Activated CD4-positive, alpha-beta memory T cell treated with anti-CD3 and anti-CD28 coated beads, Interleukin-2, amount 10 ng/mL, durations not matched to agents 7 days and 5 days (primary cell): ENCODE measurements around the gene MAPK12. TPM values are rescaled to one million over a fixed set of nuclear protein-coding genes. Genes with fewer than 3 reads are reported as not detected.
A peak's percentile ranks its signal among the peaks of the same experiment; 100 is the strongest.
"Not testable (repeated sequence)": the region's sequence is repeated elsewhere in the genome, so short reads cannot be mapped to it uniquely, and the experiment has no call there.

Experiments used
- CTCF ChIA-PET: fragments of 350-600 bp; sonication (Branson Sonifier 250); formaldehyde crosslinking; loops from one replicate; lab custom pipeline; 2021; ENCODE audit warnings: antibody characterized with exemption, inconsistent platforms; lab: Charles Lee
- POLR2A ChIA-PET: fragments of 350-600 bp; sonication (Branson Sonifier 250); formaldehyde crosslinking; loops from one replicate; lab custom pipeline; 2021; ENCODE audit warnings: antibody characterized with exemption; lab: Charles Lee
- DNase-seq: peaks from one replicate; pipeline ENCODE4 v3.0.0-alpha.2; 2020
- H3K27ac Mint-ChIP-seq: one replicate; pipeline ENCODE4 v1.8.0; 2021; ENCODE audit warnings: mild to moderate bottlenecking, mixed read lengths
- H3K27me3 Mint-ChIP-seq: one replicate; pipeline ENCODE4 v1.8.0; 2021; ENCODE audit warnings: mixed read lengths
- H3K36me3 Mint-ChIP-seq: one replicate; pipeline ENCODE4 v1.8.0; 2021; ENCODE audit warnings: low read depth, mixed read lengths
- H3K4me1 Mint-ChIP-seq: one replicate; pipeline ENCODE4 v1.8.0; 2021; ENCODE audit warnings: mixed read lengths
- H3K4me3 Mint-ChIP-seq: one replicate; pipeline ENCODE4 v1.8.0; 2021; ENCODE audit warnings: mild to moderate bottlenecking, mixed read lengths
- H3K9me3 Mint-ChIP-seq: one replicate; pipeline ENCODE4 v1.8.0; 2021; ENCODE audit warnings: mixed read lengths
- total RNA-seq, 2 experiments: library from RNA; stranded (reverse); gene quantifications; one replicate each; pipeline ENCODE4 v1.2.3, GENCODE V29; 2021

MAPK12 gene
- total RNA-seq, 2 experiments from 2014 or later, result 4.8 to 5.8 TPM

GRCh38 chr22:50274771-50275170 lies 13.3 kb upstream of the MAPK12 start:
- Mint-ChIP-seq H3K4me1 (peaks cover 4% of the 10 kb centered on the region), H3K4me3 (no peak overlapping the region), H3K27ac (no peak overlapping the region), H3K36me3 (no peaks in the 10 kb centered on the region), H3K27me3 (peaks cover 4% of the 10 kb centered on the region), H3K9me3 (no peaks in the 10 kb centered on the region)
- POLR2A ChIA-PET, result no interaction called here
- no peak for DNase-seq
- CTCF ChIA-PET, result interaction anchor here (0.7 to 2.6 kb wide), 2 partner anchors 24 to 223 kb away, joined by 3 to 10 read pairs; partner anchors contain the start of gene HDAC10

DNA sequence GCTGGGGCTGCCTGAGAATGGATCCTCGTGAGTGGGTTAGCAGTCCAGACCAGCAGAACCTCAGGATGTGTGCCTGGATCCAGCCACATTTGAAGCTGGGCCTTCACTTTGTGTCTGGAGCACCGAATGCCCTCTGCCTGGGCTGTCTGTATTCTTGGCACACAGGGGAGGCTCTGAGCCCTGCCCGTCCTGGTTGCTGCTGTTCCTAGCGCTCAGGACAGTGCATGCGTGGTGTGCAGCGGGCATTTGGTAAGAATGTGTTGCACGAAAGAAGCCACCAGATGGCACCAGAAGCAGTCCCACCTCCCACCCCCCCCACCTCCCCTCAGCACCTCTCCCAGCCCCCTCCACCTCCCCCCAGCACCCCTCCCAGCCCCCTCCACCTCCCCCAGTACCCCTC lies 12.8 kb upstream of the MAPK12 start:
- H3K27me3 Mint-ChIP-seq, result peaks cover 4% of the 10 kb centered on the region
- no peak overlapping the region for H3K27ac Mint-ChIP-seq
- no peak overlapping the region for H3K4me3 Mint-ChIP-seq
- no peaks in the 10 kb centered on the region for H3K36me3 Mint-ChIP-seq
- CTCF ChIA-PET, result interaction anchor here (0.7 to 2.6 kb wide), 4 partner anchors 24 to 224 kb away, joined by 3 to 10 read pairs (median 4); partner anchors contain the start of gene HDAC10
- peak; percentile 55 for DNase-seq
- no peaks in the 10 kb centered on the region for H3K9me3 Mint-ChIP-seq
- POLR2A ChIA-PET, result no interaction called here
- peaks cover 6% of the 10 kb centered on the region for H3K4me1 Mint-ChIP-seq

DNA sequence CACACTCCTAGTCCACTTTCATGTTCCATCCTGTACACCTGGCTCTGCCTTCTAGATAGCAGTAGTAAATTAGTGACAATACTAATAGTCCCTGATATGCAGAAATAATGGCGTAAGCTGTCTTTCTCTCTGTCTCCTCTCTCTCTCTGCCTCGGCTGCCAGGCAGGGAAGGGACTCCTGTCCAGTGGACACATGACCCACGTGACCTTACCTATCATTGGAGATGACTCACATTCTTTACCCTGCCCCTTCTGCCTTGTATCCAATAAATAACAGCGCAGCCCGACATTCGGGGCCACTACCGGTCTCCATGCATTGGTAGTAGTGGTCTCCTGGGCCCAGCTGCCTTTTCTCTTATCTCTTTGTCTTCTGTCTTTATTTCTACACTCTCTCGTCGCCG lies 12.3 kb upstream of the MAPK12 start:
- POLR2A ChIA-PET, H3K36me3 Mint-ChIP-seq, H3K4me3 Mint-ChIP-seq, H3K4me1 Mint-ChIP-seq, H3K27me3 Mint-ChIP-seq, H3K27ac Mint-ChIP-seq, DNase-seq, H3K9me3 Mint-ChIP-seq: not testable (repeated sequence)
- CTCF ChIA-PET, result interaction anchor here (1.3 to 1.8 kb wide), 3 partner anchors 11 to 50 kb away, joined by 3 to 4 read pairs (median 4); no protein-coding TSS in a partner anchor

DNA sequence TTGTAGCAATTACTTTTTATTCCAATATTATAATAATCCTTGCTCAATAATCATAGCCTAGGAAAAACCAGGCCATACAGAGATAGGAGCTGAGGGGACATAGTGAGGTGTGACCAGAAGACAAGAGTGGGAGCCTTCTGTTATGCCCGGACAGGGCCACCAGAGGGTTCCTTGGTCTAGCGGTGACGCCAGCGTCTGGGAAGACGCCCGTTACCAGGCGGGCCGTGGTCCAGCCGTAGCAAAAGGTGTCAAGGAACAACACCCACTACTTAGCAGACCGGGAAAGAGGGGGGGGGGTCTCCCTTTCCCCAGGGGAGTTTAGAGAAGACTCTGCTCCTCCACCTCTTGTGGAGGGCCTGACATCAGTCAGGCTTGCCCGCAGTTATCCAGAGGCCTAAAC lies 11.9 kb upstream of the MAPK12 start:
- POLR2A ChIA-PET, result not testable (repeated sequence)

DNA sequence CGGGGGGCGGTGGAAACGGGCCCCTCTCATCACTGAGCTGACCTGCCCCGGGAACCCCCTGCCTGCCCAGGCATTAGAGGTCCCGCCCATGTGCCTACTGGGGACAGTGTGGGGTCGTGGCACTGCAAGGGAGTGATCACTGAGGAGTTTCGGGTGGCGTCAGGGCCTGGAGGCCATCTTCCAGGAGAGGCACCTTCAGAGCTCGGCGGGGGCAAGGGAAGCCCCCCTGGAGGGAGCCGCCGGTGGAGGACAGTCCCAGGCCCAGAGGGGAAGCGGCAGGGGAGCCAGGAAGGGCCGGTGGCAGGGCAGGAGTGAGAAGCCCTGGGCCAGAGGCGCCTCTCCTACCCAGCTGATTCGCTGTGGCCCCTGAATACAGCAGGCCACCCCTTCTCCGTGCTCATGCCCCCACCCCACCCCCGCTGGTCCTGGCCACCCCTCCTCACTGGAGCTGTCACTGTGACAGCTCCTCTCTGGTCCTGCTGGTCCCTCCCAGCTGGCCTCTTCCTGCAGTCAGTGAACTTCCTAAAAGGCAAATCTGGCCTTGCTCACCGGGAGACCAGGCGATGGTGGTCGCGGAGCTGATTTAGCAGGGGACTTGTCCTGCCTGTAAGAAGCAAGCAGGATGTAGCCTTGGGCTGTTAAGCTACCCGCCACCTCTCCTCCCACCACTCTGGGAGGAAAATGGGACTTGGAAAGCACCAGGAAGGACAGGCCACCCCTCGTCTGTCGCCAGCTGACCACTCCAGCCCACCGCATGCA lies 10.7 kb upstream of the MAPK12 start:
- Mint-ChIP-seq H3K27ac (no peak overlapping the region), H3K36me3 (no peaks in the 10 kb centered on the region), H3K4me3 (no peak overlapping the region), H3K4me1 (peaks cover 15% of the 10 kb centered on the region), H3K9me3 (no peaks in the 10 kb centered on the region), H3K27me3 (peaks cover 6% of the 10 kb centered on the region)
- POLR2A ChIA-PET, result interaction anchor here (0.9 to 1.5 kb wide), 2 partner anchors 253 to 349 kb away, joined by 4 to 5 read pairs; partner anchors contain the start of gene SCO2
- CTCF ChIA-PET, result interaction anchor here (0.6 to 2.5 kb wide), 9 partner anchors 9 to 321 kb away, joined by 3 to 12 read pairs (median 4); partner anchors contain the start of genes DENND6B, HDAC10 and SCO2
- DNase-seq, result no peak

More for the DNA sequence above, 11.9 kb upstream of the MAPK12 start:
- H3K9me3 Mint-ChIP-seq, H3K27ac Mint-ChIP-seq, DNase-seq, H3K4me3 Mint-ChIP-seq, H3K27me3 Mint-ChIP-seq, H3K36me3 Mint-ChIP-seq: not testable (repeated sequence)
- CTCF ChIA-PET, result interaction anchor here (1.1 to 2.5 kb wide), 6 partner anchors 10 to 68 kb away, joined by 3 to 12 read pairs (median 4); partner anchors contain the start of gene DENND6B
- H3K4me1 Mint-ChIP-seq, result peaks cover 12% of the 10 kb centered on the region

GRCh38 chr22:50271519-50271970 lies 10.1 kb upstream of the MAPK12 start:
- no peaks in the 10 kb centered on the region for H3K36me3 Mint-ChIP-seq
- peaks cover 6% of the 10 kb centered on the region for H3K27me3 Mint-ChIP-seq
- H3K4me3 Mint-ChIP-seq, result no peak overlapping the region

DNA sequence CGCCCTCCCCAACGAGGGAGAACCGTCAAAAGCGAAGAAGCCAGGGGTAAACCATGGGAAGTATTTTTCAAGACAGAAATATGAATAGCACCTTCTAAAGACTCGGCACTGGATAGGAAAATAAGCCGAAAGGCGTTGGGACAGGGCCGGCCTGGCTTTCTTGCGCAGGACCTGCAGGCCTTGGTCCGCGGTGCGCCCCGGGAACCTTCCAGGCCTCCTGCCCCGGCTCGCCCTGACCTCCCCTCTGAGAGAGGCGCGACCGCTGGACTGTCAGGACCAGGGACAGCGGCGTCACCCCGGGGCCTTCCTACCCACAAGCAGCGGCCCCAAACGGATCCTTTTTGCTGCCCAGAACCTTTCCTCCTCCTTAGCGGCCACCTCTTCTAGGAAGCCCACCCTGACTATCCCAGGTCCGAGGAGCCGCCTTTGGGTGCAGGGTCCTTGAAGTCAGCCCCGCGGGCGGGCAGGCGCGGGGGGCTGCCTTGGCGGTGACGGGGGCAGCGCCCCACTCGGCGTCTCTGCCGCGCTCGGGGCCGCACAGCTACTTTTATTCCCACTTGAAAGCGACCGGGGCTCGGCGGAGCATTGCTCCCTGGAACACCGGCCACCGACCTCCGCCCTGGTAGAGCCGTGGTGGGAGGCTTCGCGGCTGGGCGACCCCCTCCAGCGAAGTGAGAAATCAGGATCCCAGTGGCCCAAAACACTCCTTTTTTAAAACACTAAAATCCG lies 9.3 kb upstream of the MAPK12 start:
- Mint-ChIP-seq H3K27me3 (peaks cover 6% of the 10 kb centered on the region), H3K4me3 (peak overlapping the region; percentile 65), H3K9me3 (no peaks in the 10 kb centered on the region), H3K27ac (peak overlapping the region; percentile 19), H3K4me1 (peaks cover 15% of the 10 kb centered on the region), H3K36me3 (no peaks in the 10 kb centered on the region)
- ChIA-PET POLR2A (interaction anchor here (4.1 kb wide), 1 partner anchor 20 kb away, joined by 13 read pairs; the partner anchor contains the start of gene HDAC10), CTCF (interaction anchor here (0.6 to 2.5 kb wide), 7 partner anchors 19 to 305 kb away, joined by 3 to 12 read pairs (median 3); partner anchors contain the start of gene HDAC10)
- DNase-seq, result peak; percentile 80

More at GRCh38 chr22:50271519-50271970, 10.1 kb upstream of the MAPK12 start:
- DNase-seq, result peak; percentile 70
- peaks cover 15% of the 10 kb centered on the region for H3K4me1 Mint-ChIP-seq
- ChIA-PET POLR2A (interaction anchor here (1.5 kb wide), 1 partner anchor 349 kb away, joined by 5 read pairs; no protein-coding TSS in a partner anchor), CTCF (interaction anchor here (0.6 to 2.5 kb wide), 8 partner anchors 20 to 304 kb away, joined by 3 to 12 read pairs (median 4); partner anchors contain the start of genes HDAC10 and SCO2)
- no peak overlapping the region for H3K27ac Mint-ChIP-seq
- H3K9me3 Mint-ChIP-seq, result no peaks in the 10 kb centered on the region

DNA sequence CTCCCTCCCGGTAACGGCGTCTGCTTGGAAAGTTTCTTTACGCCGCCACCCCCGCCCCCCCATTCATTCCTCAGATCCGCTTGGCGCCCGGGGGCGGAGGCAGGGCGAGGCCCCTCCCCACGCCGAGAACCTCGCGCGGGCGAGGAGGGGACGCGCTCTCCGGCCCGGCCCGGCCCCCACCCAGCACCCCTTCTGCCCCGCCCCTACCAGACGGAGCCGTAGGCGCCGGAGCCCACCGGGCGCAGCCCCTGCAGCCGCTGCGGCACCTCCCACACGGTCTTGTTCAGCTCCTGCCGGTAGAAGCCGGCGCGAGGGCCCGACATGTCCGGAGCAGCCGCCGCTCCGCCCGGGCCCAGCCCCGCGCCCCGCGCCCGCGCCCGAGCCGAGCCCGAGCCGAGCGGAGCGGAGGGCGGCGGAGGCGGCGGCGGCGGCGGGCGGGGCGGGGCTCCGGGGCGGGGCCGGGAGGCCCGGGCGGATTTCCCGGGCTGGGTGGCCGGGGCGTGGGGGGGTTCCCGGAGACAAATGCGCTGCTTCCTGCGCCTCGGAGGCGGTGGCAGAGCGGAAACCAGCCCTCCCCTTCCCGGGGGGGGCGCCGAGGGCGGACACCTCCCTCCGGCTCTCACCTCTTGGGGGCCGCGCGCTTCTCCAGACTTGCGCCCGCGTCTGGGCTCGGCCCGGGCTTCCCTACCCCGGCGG lies 8.6 kb upstream of the MAPK12 start, which contains the start of gene MAPK11:
Gene MAPK11 (minus strand): TSS at position 411 of the 696 bp plus-strand sequence. CDS start 88 bp downstream, at position 323.
- CTCF ChIA-PET, result no interaction called here
- no peaks in the 10 kb centered on the region for H3K36me3 Mint-ChIP-seq

DNA sequence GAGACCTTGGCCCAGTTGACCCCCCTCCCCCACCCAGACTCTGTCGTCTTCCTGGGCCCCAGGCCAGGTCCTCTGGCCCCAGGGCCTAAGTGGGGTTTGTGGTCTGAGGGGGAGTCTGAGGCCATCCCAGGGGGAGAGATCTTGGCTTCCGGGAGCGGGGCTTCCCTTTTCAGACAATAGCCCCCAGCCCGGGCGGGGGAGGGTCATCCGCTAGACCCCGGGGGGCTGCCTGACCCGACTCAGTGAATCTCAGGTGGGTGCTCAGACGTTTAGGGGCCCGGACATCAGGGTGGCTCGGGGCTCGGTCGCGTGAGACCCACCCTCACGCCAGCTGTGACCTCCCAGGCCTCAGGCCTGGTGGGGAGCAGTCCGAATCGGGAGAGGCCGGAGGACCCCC lies 8.1 kb upstream of the MAPK12 start:
- CTCF ChIA-PET, result no interaction called here
- H3K4me1 Mint-ChIP-seq, result peaks cover 15% of the 10 kb centered on the region
- H3K9me3 Mint-ChIP-seq, result no peaks in the 10 kb centered on the region
- no peak for DNase-seq
- peaks cover 6% of the 10 kb centered on the region for H3K27me3 Mint-ChIP-seq
- POLR2A ChIA-PET, result interaction anchor here (1.1 to 4.1 kb wide), 5 partner anchors 19 to 256 kb away, joined by 3 to 13 read pairs (median 4); partner anchors contain the start of genes HDAC10, LMF2 and SCO2
- no peaks in the 10 kb centered on the region for H3K36me3 Mint-ChIP-seq
- H3K27ac Mint-ChIP-seq, result no peak overlapping the region
- H3K4me3 Mint-ChIP-seq, result peak overlapping the region; percentile 66

More for the DNA sequence above, 8.6 kb upstream of the MAPK12 start, which contains the start of gene MAPK11:
- peak; percentile 78 for DNase-seq
- POLR2A ChIA-PET, result interaction anchor here (1.5 to 4.1 kb wide), 4 partner anchors 19 to 255 kb away, joined by 3 to 13 read pairs (median 5); partner anchors contain the start of genes HDAC10 and SCO2
- Mint-ChIP-seq H3K9me3 (no peaks in the 10 kb centered on the region), H3K4me1 (peaks cover 15% of the 10 kb centered on the region), H3K4me3 (peak within 1 kb of the TSS; percentile 66), H3K27me3 (peaks cover 6% of the 10 kb centered on the region), H3K27ac (peak within 1 kb of the TSS; percentile 19)

DNA sequence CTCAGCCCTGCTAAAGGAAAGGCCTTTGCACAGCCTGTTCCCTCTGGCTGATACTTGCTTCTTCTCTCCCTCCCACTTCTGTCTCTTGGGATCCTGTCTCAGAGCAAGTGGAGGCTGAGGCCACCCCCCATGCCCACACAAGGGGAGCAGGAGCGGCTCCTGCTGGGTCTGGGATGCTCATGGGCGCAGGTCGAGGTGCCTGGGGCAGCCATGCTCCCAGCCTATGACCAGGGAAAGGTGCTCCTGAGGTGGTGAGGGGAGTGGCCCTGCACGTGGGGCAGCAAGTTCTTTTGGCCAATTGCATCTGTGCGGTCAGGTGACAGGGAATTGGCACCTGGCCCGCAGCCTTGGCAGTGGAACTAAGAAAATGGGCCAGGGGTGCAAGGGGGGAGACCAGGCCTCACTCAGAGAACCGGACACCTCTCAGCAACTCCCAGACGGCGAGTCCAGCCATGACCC lies 7.2 kb upstream of the MAPK12 start:
- H3K4me3 Mint-ChIP-seq, result peak overlapping the region; percentile 66
- peaks cover 6% of the 10 kb centered on the region for H3K27me3 Mint-ChIP-seq
- POLR2A ChIA-PET, result interaction anchor here (1.1 to 4.1 kb wide), 5 partner anchors 18 to 257 kb away, joined by 3 to 13 read pairs (median 4); partner anchors contain the start of genes HDAC10, LMF2 and SCO2

DNA sequence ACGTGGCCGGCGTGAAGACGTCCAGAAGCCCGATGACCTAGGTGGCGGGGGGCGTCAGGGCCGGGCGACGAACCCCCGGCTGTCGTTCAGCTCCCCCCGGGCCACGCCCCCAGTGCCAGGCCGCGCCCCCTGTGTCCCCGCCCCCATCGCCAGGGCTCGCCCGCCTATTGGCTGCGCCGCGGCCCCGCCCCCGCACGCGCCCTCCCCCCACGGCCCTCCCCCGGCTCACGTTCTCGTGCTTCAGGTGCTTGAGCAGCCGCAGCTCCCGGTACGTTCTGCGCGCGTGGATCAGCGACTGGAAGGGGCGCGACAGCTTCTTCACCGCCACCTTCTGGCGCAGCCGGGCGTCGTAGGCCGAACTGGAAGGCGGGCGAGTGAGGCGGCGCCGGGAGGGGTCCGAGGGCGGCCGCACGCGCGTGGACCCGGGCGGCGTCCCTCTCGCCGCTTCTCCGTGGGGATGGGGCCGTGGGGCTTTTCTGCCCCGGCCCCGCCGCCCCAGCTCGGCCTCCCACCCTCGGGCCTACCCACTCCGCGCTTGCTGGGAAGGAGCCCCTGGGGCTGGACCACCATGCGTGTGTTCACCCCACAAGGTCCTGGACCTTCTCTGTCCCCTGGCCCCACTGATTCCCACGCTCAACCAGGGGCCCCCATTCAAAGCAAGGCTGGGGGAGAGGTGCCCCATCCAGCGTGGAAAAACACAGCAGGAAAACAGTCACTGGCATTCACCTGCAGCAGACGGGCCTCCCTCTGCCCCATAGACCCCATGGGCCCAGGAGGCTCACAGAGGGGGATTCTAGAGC lies 6.3 kb upstream of the MAPK12 start:
- DNase-seq, result peak; percentile 53
- Mint-ChIP-seq H3K4me3 (no peak overlapping the region), H3K9me3 (no peaks in the 10 kb centered on the region), H3K27me3 (peaks cover 4% of the 10 kb centered on the region), H3K4me1 (peaks cover 15% of the 10 kb centered on the region), H3K27ac (no peak overlapping the region), H3K36me3 (no peaks in the 10 kb centered on the region)
- CTCF ChIA-PET, result interaction anchor here (0.7 kb wide), 2 partner anchors 9 to 42 kb away, joined by 3 to 4 read pairs; no protein-coding TSS in a partner anchor
- POLR2A ChIA-PET, result interaction anchor here (0.8 to 4.1 kb wide), 3 partner anchors 17 to 201 kb away, joined by 3 to 13 read pairs (median 6); partner anchors contain the start of gene HDAC10

More for the DNA sequence above, 7.2 kb upstream of the MAPK12 start:
- Mint-ChIP-seq H3K36me3 (no peaks in the 10 kb centered on the region), H3K27ac (no peak overlapping the region), H3K9me3 (no peaks in the 10 kb centered on the region), H3K4me1 (peaks cover 15% of the 10 kb centered on the region)
- no peak for DNase-seq
- CTCF ChIA-PET, result no interaction called here
